ENCODE measurements around the gene NFKBIB. TPM values are rescaled to one million over a fixed set of nuclear protein-coding genes. Genes with fewer than 3 reads are reported as not detected.

NFKBIB gene
- polyA plus RNA-seq, 3 donors: 6.7 to 29.4 (median 9.0) TPM

- DNase-seq: peak in 1 of 3 donors; percentile 29
- no peak overlapping the region for H3K27ac ChIP-seq (ENCODE audit: low read depth in 1 of 2, low read length in 2 of 2)
- peaks cover 0 to 2% (median 1%) of the 10 kb centered on the region in 3 donors for H3K27me3 Mint-ChIP-seq (ENCODE audit: low read depth in 3 of 3)
- intact Hi-C loops (cut with micrococcal nuclease): loop anchor here (5.0 to 10.0 kb wide), 3 partner anchors 35 to 528 kb away; partner anchors contain the start of genes FAM98C (in 1 of the 2), NFKBIB (in 1 of the 2) and SIRT2 (in 1 of the 2)
- peaks cover 27% of the 10 kb centered on the region for H3K79me2 ChIP-seq (ENCODE audit: insufficient read depth, low read length)
- WGBS (ENCODE audit: insufficient coverage): 95% methylated on average over 21 of the region's 29 CpGs
- no peak overlapping the region for H2AFZ ChIP-seq (ENCODE audit: insufficient read depth, low read depth, low read length, poor library complexity, severe bottlenecking)
- peak overlapping the region in 2 of 7 donors; percentile 10 to 20 for H3K27ac Mint-ChIP-seq
- no peak overlapping the region for H3K4me2 ChIP-seq (replicated peaks; ENCODE audit: extremely low read depth, low read length, poor library complexity, severe bottlenecking)
- H3K9me3 Mint-ChIP-seq: peaks cover 11 to 22% (median 18%) of the 10 kb centered on the region in 7 donors
- H3K4me3 ChIP-seq (replicated peaks in 1 of 3; ENCODE audit: low read depth in 2 of 3, low read length in 3 of 3): no peak overlapping the region
- peaks cover 10 to 18% of the 10 kb centered on the region in 2 donors for H3K36me3 ChIP-seq (replicated peaks in 1 of 2; ENCODE audit: control insufficient read depth in 1 of 2, insufficient read depth in 2 of 2, low read length in 2 of 2)
- peaks cover 16 to 25% of the 10 kb centered on the region in 2 donors for H3K4me1 ChIP-seq (ENCODE audit: control insufficient read depth in 1 of 2, insufficient read depth in 2 of 2, low read length in 2 of 2)
- peaks cover 13 to 32% of the 10 kb centered on the region in 2 donors for H3K36me3 Mint-ChIP-seq
- H3K27me3 ChIP-seq (ENCODE audit: control insufficient read depth in 2 of 2, insufficient read depth in 2 of 2, low read length in 2 of 2): no peaks in the 10 kb centered on the region
- peaks cover 0 to 15% of the 10 kb centered on the region in 2 donors for H3K9me3 ChIP-seq (replicated peaks in 1 of 2; ENCODE audit: control insufficient read depth in 1 of 2, insufficient read depth in 1 of 2, low read length in 2 of 2)
- no peak overlapping the region for H3K9ac ChIP-seq (ENCODE audit: insufficient read depth, low read length, poor library complexity, severe bottlenecking)
- H3K4me1 Mint-ChIP-seq: peaks cover 15% of the 10 kb centered on the region
- H4K20me1 ChIP-seq (ENCODE audit: insufficient read depth, low read length): no peaks in the 10 kb centered on the region
- TF ChIP-seq CTCF (IDR thresholded peaks at IDR 0.05): peak; percentile 30
- no peak overlapping the region for H3K4me3 Mint-ChIP-seq
Observed at GRCh38 chr19:38932425-38933179, 32.8 kb downstream of the NFKBIB start.

- 63% methylated on average over 4 of the region's 4 CpGs for WGBS (ENCODE audit: insufficient coverage)
- Histone ChIP-seq H3K4me2 (replicated peaks; ENCODE audit: extremely low read depth, low read length, poor library complexity, severe bottlenecking) (no peak overlapping the region), H2AFZ (ENCODE audit: insufficient read depth, low read depth, low read length, poor library complexity, severe bottlenecking) (no peak overlapping the region), H3K27me3 (ENCODE audit: control insufficient read depth in 2 of 2, insufficient read depth in 2 of 2, low read length in 2 of 2) (no peaks in the 10 kb centered on the region), H4K20me1 (ENCODE audit: insufficient read depth, low read length) (no peaks in the 10 kb centered on the region), H3K79me2 (ENCODE audit: insufficient read depth, low read length) (peaks cover 27% of the 10 kb centered on the region), H3K36me3 (replicated peaks in 1 of 2; ENCODE audit: control insufficient read depth in 1 of 2, insufficient read depth in 2 of 2, low read length in 2 of 2) (peaks cover 10 to 18% of the 10 kb centered on the region in 2 donors), H3K9ac (ENCODE audit: insufficient read depth, low read length, poor library complexity, severe bottlenecking) (no peak overlapping the region), H3K4me3 (replicated peaks in 1 of 3; ENCODE audit: low read depth in 2 of 3, low read length in 3 of 3) (no peak overlapping the region), H3K9me3 (replicated peaks in 1 of 2; ENCODE audit: control insufficient read depth in 1 of 2, insufficient read depth in 1 of 2, low read length in 2 of 2) (peaks cover 0 to 15% of the 10 kb centered on the region in 2 donors), H3K4me1 (ENCODE audit: control insufficient read depth in 1 of 2, insufficient read depth in 2 of 2, low read length in 2 of 2) (peaks cover 16 to 25% of the 10 kb centered on the region in 2 donors), H3K27ac (ENCODE audit: low read depth in 1 of 2, low read length in 2 of 2) (no peak overlapping the region)
- H3K4me3 Mint-ChIP-seq: no peak overlapping the region
- H3K27me3 Mint-ChIP-seq (ENCODE audit: low read depth in 3 of 3): peaks cover 0 to 2% (median 1%) of the 10 kb centered on the region in 3 donors
- DNase-seq: no peak
- intact Hi-C loops (cut with micrococcal nuclease): loop anchor here (5.0 to 10.0 kb wide), 3 partner anchors 36 to 529 kb away; partner anchors contain the start of genes FAM98C (in 1 of the 2), NFKBIB (in 1 of the 2) and SIRT2 (in 1 of the 2)
- H3K4me1 Mint-ChIP-seq: peaks cover 15% of the 10 kb centered on the region
- H3K9me3 Mint-ChIP-seq: peaks cover 11 to 22% (median 18%) of the 10 kb centered on the region in 7 donors
- no peak for TF ChIP-seq CTCF (IDR thresholded peaks at IDR 0.05)
- H3K36me3 Mint-ChIP-seq: peaks cover 12 to 25% of the 10 kb centered on the region in 2 donors
- no peak overlapping the region for H3K27ac Mint-ChIP-seq
Observed at GRCh38 chr19:38933544-38933943, 33.8 kb downstream of the NFKBIB start.

All from CD14-positive monocyte (primary cell).